ENCODE data around the gene TRHDE.

Gene TRHDE

DNA sequence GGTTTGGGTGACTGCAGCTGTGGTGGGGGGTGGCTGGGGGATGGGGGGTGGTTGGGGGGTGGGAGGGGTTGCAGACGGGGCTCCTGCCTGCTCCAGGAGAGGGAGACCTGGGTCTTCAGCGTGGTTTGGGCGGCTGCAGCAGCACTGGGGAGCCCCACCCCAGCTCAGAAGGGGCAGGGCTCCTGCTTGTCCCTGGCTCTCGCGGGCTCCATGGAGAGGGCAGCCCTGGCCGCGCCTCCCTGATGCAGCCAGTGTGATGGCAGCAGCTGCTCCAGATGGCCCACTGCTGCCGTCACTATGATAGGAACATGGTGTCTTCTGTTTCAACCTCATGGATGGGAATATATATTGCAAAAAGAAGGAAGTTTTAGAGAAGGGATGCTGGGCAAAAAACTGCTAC is 22.9 kb downstream of the TRHDE start:
- TF ChIP-seq ZBTB17 (tag by site-specific recombination; IDR thresholded peaks at IDR 0.05): no peak
- TF ChIP-seq ZNF266 (tag by site-specific recombination; IDR thresholded peaks at IDR 0.05; ENCODE audit: low read depth): no peak
- TF ChIP-seq GLIS1 (tag by site-specific recombination; IDR thresholded peaks at IDR 0.05): no peak
- no peak for TF ChIP-seq ZNF707 (tag by site-specific recombination; IDR thresholded peaks at IDR 0.05)
- no peak for TF ChIP-seq ZNF416 (tag by site-specific recombination; IDR thresholded peaks at IDR 0.05)
- no peak for TF ChIP-seq ZNF155 (tag by site-specific recombination; IDR thresholded peaks at IDR 0.05)

GRCh38 chr12:72295744-72296143 is 23.6 kb downstream of the TRHDE start:
- ChIA-PET POLR2A (no interaction called here), CTCF (no interaction called here)
- Histone ChIP-seq H3K4me1 (ENCODE audit: control insufficient read depth, insufficient read depth, low read length) (no peaks in the 10 kb centered on the region), H3K9me3 (ENCODE audit: control insufficient read depth, insufficient read depth, low read depth, low read length) (no peaks in the 10 kb centered on the region), H3K4me3 (ENCODE audit: low read depth, low read length) (no peak overlapping the region), H3K36me3 (ENCODE audit: control insufficient read depth in 2 of 2, insufficient read depth in 1 of 2, low read length in 2 of 2) (no peaks in the 10 kb centered on the region), H3K27ac (ENCODE audit: extremely low read depth, low read depth, low read length) (no peak overlapping the region)
- TF ChIP-seq ZNF184 (tag by site-specific recombination; IDR thresholded peaks at IDR 0.05) (no peak), ZNF654 (tag by site-specific recombination; IDR thresholded peaks at IDR 0.05; ENCODE audit: low read depth) (no peak), ZFP37 (tag by site-specific recombination; IDR thresholded peaks at IDR 0.05) (no peak), ZNF174 (tag by site-specific recombination; IDR thresholded peaks at IDR 0.05) (no peak), ZNF148 (tag by site-specific recombination; IDR thresholded peaks at IDR 0.05; ENCODE audit: borderline replicate concordance) (no peak), REPIN1 (tag by site-specific recombination; IDR thresholded peaks at IDR 0.05; ENCODE audit: low read depth) (no peak), ZNF514 (tag by site-specific recombination; IDR thresholded peaks at IDR 0.05) (no peak), ZNF398 (tag by site-specific recombination; IDR thresholded peaks at IDR 0.05) (no peak), ZNF114 (tag by site-specific recombination; IDR thresholded peaks at IDR 0.05) (no peak), ZNF623 (tag by site-specific recombination; IDR thresholded peaks at IDR 0.05) (no peak), ZBTB1 (tag by site-specific recombination; IDR thresholded peaks at IDR 0.05) (no peak), HOXD13 (CRISPR knock-in tag; IDR thresholded peaks at IDR 0.05; ENCODE audit: borderline replicate concordance) (no peak), ZNF596 (tag by site-specific recombination; IDR thresholded peaks at IDR 0.05) (no peak), ZBTB44 (tag by site-specific recombination; IDR thresholded peaks at IDR 0.05) (no peak), ZBTB49 (tag by site-specific recombination; IDR thresholded peaks at IDR 0.05; ENCODE audit: low read depth) (no peak)
- TF ChIP-seq, protein P1, sequence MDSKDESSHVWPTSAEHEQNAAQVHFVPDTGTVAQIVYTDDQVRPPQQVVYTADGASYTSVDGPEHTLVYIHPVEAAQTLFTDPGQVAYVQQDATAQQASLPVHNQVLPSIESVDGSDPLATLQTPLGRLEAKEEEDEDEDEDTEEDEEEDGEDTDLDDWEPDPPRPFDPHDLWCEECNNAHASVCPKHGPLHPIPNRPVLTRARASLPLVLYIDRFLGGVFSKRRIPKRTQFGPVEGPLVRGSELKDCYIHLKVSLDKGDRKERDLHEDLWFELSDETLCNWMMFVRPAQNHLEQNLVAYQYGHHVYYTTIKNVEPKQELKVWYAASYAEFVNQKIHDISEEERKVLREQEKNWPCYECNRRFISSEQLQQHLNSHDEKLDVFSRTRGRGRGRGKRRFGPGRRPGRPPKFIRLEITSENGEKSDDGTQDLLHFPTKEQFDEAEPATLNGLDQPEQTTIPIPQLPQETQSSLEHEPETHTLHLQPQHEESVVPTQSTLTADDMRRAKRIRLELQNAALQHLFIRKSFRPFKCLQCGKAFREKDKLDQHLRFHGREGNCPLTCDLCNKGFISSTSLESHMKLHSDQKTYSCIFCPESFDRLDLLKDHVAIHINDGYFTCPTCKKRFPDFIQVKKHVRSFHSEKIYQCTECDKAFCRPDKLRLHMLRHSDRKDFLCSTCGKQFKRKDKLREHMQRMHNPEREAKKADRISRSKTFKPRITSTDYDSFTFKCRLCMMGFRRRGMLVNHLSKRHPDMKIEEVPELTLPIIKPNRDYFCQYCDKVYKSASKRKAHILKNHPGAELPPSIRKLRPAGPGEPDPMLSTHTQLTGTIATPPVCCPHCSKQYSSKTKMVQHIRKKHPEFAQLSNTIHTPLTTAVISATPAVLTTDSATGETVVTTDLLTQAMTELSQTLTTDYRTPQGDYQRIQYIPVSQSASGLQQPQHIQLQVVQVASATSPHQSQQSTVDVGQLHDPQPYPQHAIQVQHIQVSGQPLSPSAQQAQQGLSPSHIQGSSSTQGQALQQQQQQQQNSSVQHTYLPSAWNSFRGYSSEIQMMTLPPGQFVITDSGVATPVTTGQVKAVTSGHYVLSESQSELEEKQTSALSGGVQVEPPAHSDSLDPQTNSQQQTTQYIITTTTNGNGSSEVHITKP (tag by site-specific recombination; IDR thresholded peaks at IDR 0.05): no peak
- TF ChIP-seq, protein P2, sequence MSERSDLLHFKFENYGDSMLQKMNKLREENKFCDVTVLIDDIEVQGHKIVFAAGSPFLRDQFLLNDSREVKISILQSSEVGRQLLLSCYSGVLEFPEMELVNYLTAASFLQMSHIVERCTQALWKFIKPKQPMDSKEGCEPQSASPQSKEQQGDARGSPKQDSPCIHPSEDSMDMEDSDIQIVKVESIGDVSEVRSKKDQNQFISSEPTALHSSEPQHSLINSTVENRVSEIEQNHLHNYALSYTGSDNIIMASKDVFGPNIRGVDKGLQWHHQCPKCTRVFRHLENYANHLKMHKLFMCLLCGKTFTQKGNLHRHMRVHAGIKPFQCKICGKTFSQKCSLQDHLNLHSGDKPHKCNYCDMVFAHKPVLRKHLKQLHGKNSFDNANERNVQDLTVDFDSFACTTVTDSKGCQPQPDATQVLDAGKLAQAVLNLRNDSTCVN (tag by site-specific recombination; optimal IDR thresholded peaks at IDR 0.05): no peak

More for the DNA sequence above, 22.9 kb downstream of the TRHDE start:
- ChIA-PET CTCF (no interaction called here), POLR2A (no interaction called here)
- H3K36me3 ChIP-seq (ENCODE audit: control insufficient read depth in 2 of 2, insufficient read depth in 1 of 2, low read length in 2 of 2): no peaks in the 10 kb centered on the region
- H3K4me1 ChIP-seq (ENCODE audit: control insufficient read depth, insufficient read depth, low read length): no peaks in the 10 kb centered on the region
- no peak overlapping the region for H3K4me3 ChIP-seq (ENCODE audit: low read depth, low read length)
- no peaks in the 10 kb centered on the region for H3K9me3 ChIP-seq (ENCODE audit: control insufficient read depth, insufficient read depth, low read depth, low read length)
- no peak overlapping the region for H3K27ac ChIP-seq (ENCODE audit: extremely low read depth, low read depth, low read length)
